ENCODE results near the gene MACROD2.

Gene MACROD2

GRCh38 chr20:15842872-15843271 is 1847.6 kb downstream of the MACROD2 start:
- DNase-seq (ENCODE audit: low read depth), result no peak
- TF ChIP-seq CTCF (IDR thresholded peaks at IDR 0.05; ENCODE audit: control insufficient read depth, insufficient read depth, low read depth, low read length, missing control alignments), result no peak

GRCh38 chr20:15843777-15844176 is 1848.5 kb downstream of the MACROD2 start:
- no peak for TF ChIP-seq CTCF (IDR thresholded peaks at IDR 0.05; ENCODE audit: control insufficient read depth, insufficient read depth, low read depth, low read length, missing control alignments)
- H3K4me3 ChIP-seq (ENCODE audit: control insufficient read depth, low read depth, low read length), result no peak overlapping the region
- no peak for DNase-seq (ENCODE audit: low read depth)

More at GRCh38 chr20:15842872-15843271, 1847.6 kb downstream of the MACROD2 start:
- no peak overlapping the region for H3K4me3 ChIP-seq (ENCODE audit: control insufficient read depth, low read depth, low read length)

- TF ChIP-seq CTCF (IDR thresholded peaks at IDR 0.05; ENCODE audit: control insufficient read depth, insufficient read depth, low read depth, low read length, missing control alignments), result no peak
- DNase-seq (ENCODE audit: low read depth), result no peak
- H3K4me3 ChIP-seq (ENCODE audit: control insufficient read depth, low read depth, low read length), result no peak overlapping the region
Observed at GRCh38 chr20:15847196-15847784, 1852.0 kb downstream of the MACROD2 start.

- TF ChIP-seq CTCF (IDR thresholded peaks at IDR 0.05; ENCODE audit: control insufficient read depth, insufficient read depth, low read depth, low read length, missing control alignments), result no peak
- DNase-seq (ENCODE audit: low read depth), result no peak
- H3K4me3 ChIP-seq (ENCODE audit: control insufficient read depth, low read depth, low read length), result no peak overlapping the region
Observed at GRCh38 chr20:15848126-15848525, 1852.8 kb downstream of the MACROD2 start.

GRCh38 chr20:15848995-15849610 is 1853.8 kb downstream of the MACROD2 start:
- no peak overlapping the region for H3K4me3 ChIP-seq (ENCODE audit: control insufficient read depth, low read depth, low read length)
- no peak for TF ChIP-seq CTCF (IDR thresholded peaks at IDR 0.05; ENCODE audit: control insufficient read depth, insufficient read depth, low read depth, low read length, missing control alignments)
- DNase-seq (ENCODE audit: low read depth), result no peak

- TF ChIP-seq CTCF (IDR thresholded peaks at IDR 0.05; ENCODE audit: control insufficient read depth, insufficient read depth, low read depth, low read length, missing control alignments), result no peak
- DNase-seq (ENCODE audit: low read depth), result no peak
- no peak overlapping the region for H3K4me3 ChIP-seq (ENCODE audit: control insufficient read depth, low read depth, low read length)
Observed at GRCh38 chr20:15851576-15852215, 1856.4 kb downstream of the MACROD2 start.
